HCT116 (cell line): ENCODE results near the gene PLCB1. TPM values are rescaled to one million over a fixed set of nuclear protein-coding genes. Genes with fewer than 3 reads are reported as not detected.

Experiments used
- ATAC-seq: fragments of 200-7000 bp; cut with Tn5 transposase; 2 replicates; pipeline ENCODE4 v1.9.1; 2020; ENCODE audit warnings: mild to moderate bottlenecking, moderate library complexity
- BruUV-seq: library from RNA; stranded (reverse); fragments of 400-500 nt; replicated peaks from 2 replicates; lab custom pipeline; 2021; lab: Mats Ljungman, UMichigan
- CTCF ChIA-PET: fragments of 300-600 bp; sonication (Branson Sonifier 250); formaldehyde crosslinking; loops from one replicate; lab custom pipeline; 2021; ENCODE audit warnings: antibody characterized with exemption; lab: Charles Lee
- POLR2A ChIA-PET: fragments of 300-600, 350-600 bp; sonication (Branson Sonifier 250); formaldehyde crosslinking; loops from one replicate; lab custom pipeline; 2021; ENCODE audit warnings: antibody characterized with exemption; lab: Charles Lee
- RAD21 ChIA-PET, 2 experiments: fragments of 300-600 bp; sonication (Branson Sonifier 250); formaldehyde crosslinking; loops; one replicate each; lab custom pipeline; 2023; ENCODE audit warnings: low total read pairs in 2 of 2; ENCODE audit not compliant: uncharacterized antibody in 2 of 2, unreplicated experiment in 2 of 2, low non-redundant PET in 1 of 2; lab: Charles Lee
- DNase-seq: peaks from one replicate; pipeline ENCODE4 v3.0.0-alpha.2; 2010; ENCODE audit warnings: low read depth, low spot score
- H2AFZ ChIP-seq: fragments of 200-600 bp; shearing (Covaris generic), sonication (generic); 2 replicates; pipeline ENCODE4 v1.6.1; 2017; ENCODE audit warnings: low read depth, mixed run types, mixed read lengths, antibody characterized with exemption, low read length; ENCODE audit not compliant: poor library complexity, severe bottlenecking
- H3K27ac ChIP-seq: 2 replicates; pipeline ENCODE4 v1.5.1; 2012; ENCODE audit warnings: low read depth, low read length
- H3K27me3 ChIP-seq: fragments of 200-600 bp; sonication (generic); 2 replicates; pipeline ENCODE4 v1.6.1; 2016; ENCODE audit warnings: mixed run types, low read length, mixed read lengths; ENCODE audit not compliant: insufficient read depth
- H3K36me3 ChIP-seq, 2 experiments: fragments of 200-500 bp in 1 of 2; fragments of 200-600 bp in 1 of 2; sonication (Bioruptor generic) in 1 of 2; sonication (generic) in 1 of 2; 2 replicates each; pipeline versions ENCODE4 v1.5.1 to v1.6.1; 2014 to 2016; ENCODE audit warnings: low read length in 2 of 2, inconsistent platforms in 1 of 2, mixed read lengths in 1 of 2, mixed run types in 1 of 2; ENCODE audit not compliant: insufficient read depth in 2 of 2, control insufficient read depth in 1 of 2
- H3K4me1 ChIP-seq, 2 experiments: fragments of 200-600 bp in 1 of 2; sonication (generic) in 1 of 2; 2 replicates each; pipeline versions ENCODE4 v1.5.1 to v1.6.1; 2012 to 2017; ENCODE audit warnings: low read length in 2 of 2, inconsistent platforms in 1 of 2, mild to moderate bottlenecking in 1 of 2, mixed read lengths in 1 of 2, mixed run types in 1 of 2, moderate library complexity in 1 of 2; ENCODE audit not compliant: insufficient read depth in 2 of 2, control insufficient read depth in 1 of 2
- H3K4me2 ChIP-seq: fragments of 200-600 bp; sonication (generic); 2 replicates; pipeline ENCODE4 v1.6.1; 2017; ENCODE audit warnings: mixed run types, low read length, mixed read lengths
- H3K4me3 ChIP-seq, 2 experiments: fragments of 200-600 bp in 1 of 2; sonication (generic) in 1 of 2; replicated peaks in 1 of 2; 2 replicates each; pipeline ENCODE4 v1.5.1; 2011 to 2016; ENCODE audit warnings: low read length in 2 of 2, control low read depth in 1 of 2, low read depth in 1 of 2, mild to moderate bottlenecking in 1 of 2, mixed read lengths in 1 of 2, mixed run types in 1 of 2
- H3K79me2 ChIP-seq: fragments of 200-600 bp; sonication (generic); 2 replicates; pipeline ENCODE4 v1.6.1; 2017; ENCODE audit warnings: mild to moderate bottlenecking, mixed run types, low read length, moderate library complexity, mixed read lengths; ENCODE audit not compliant: insufficient read depth
- H3K9ac ChIP-seq: fragments of 200-600 bp; sonication (generic); 2 replicates; pipeline ENCODE4 v1.6.1; 2016; ENCODE audit warnings: low read length, mixed read lengths
- H3K9me2 ChIP-seq: fragments of 200-600 bp; sonication (generic), shearing (Covaris generic); 2 replicates; pipeline ENCODE4 v1.6.1; 2017; ENCODE audit warnings: mixed run types, mild to moderate bottlenecking, moderate library complexity; ENCODE audit not compliant: insufficient read depth
- H3K9me3 ChIP-seq, 2 experiments: fragments of 200-500 bp in 1 of 2; fragments of 200-600 bp in 1 of 2; sonication (Bioruptor generic) in 1 of 2; sonication (generic) in 1 of 2; 2 replicates each; pipeline ENCODE4 v1.6.1; 2014 to 2017; ENCODE audit warnings: low read length in 2 of 2, mixed read lengths in 2 of 2, inconsistent platforms in 1 of 2, low read depth in 1 of 2, mild to moderate bottlenecking in 1 of 2, mixed run types in 1 of 2, moderate library complexity in 1 of 2; ENCODE audit not compliant: control insufficient read depth in 1 of 2, insufficient read depth in 1 of 2
- H4K20me1 ChIP-seq: fragments of 200-600 bp; sonication (generic), shearing (Covaris generic); 2 replicates; pipeline ENCODE4 v1.6.1; 2017; ENCODE audit warnings: mixed run types, mild to moderate bottlenecking, moderate library complexity; ENCODE audit not compliant: insufficient read depth
- CBX3 ChIP-seq: IDR thresholded peaks from 2 replicates; pipeline ENCODE4 v1.6.1; 2012; ENCODE audit warnings: low read depth
- CEBPB ChIP-seq: IDR thresholded peaks from 2 replicates; pipeline ENCODE4 v1.6.1; 2012; ENCODE audit warnings: low read depth
- EGR1 ChIP-seq: IDR thresholded peaks from 2 replicates; pipeline ENCODE4 v1.6.1; 2012; ENCODE audit warnings: low read depth
- ELF1 ChIP-seq: IDR thresholded peaks from 2 replicates; pipeline ENCODE4 v1.6.1; 2012; ENCODE audit warnings: low read depth, borderline replicate concordance
- EZH2 ChIP-seq: fragments of 200-600 bp; sonication (generic); IDR thresholded peaks from 2 replicates; pipeline ENCODE4 v1.6.1; 2017; ENCODE audit warnings: antibody characterized with exemption, mixed run types
- FOSL1 ChIP-seq: IDR thresholded peaks from 2 replicates; pipeline ENCODE4 v1.6.1; 2012; ENCODE audit warnings: low read depth
- JUND ChIP-seq: IDR thresholded peaks from 2 replicates; pipeline ENCODE4 v1.6.1; 2012
- POLR2A ChIP-seq: IDR thresholded peaks from 2 replicates; pipeline ENCODE4 v1.7.0; 2011; ENCODE audit warnings: borderline replicate concordance; ENCODE audit not compliant: insufficient read depth, insufficient read length; ENCODE audit errors: extremely low read depth
- POLR2AphosphoS5 ChIP-seq: IDR thresholded peaks from 2 replicates; pipeline ENCODE4 v1.6.1; 2011; ENCODE audit warnings: mild to moderate bottlenecking, low read depth, low read length, moderate library complexity
- SP1 ChIP-seq: IDR thresholded peaks from 2 replicates; pipeline ENCODE4 v1.6.1; 2012; ENCODE audit warnings: low read depth
- YY1 ChIP-seq: IDR thresholded peaks from 2 replicates; pipeline ENCODE4 v1.6.1; 2011; ENCODE audit warnings: low read length, low read depth, moderate library complexity, mild to moderate bottlenecking; ENCODE audit not compliant: insufficient replicate concordance; ENCODE audit errors: extremely low read depth
- ZFX ChIP-seq: fragments of 450-650 bp; IDR thresholded peaks from 2 replicates; pipeline ENCODE4 v1.6.1; 2017
- ZNF274 ChIP-seq: fragments of 200-500 bp; sonication (Bioruptor generic); IDR thresholded peaks from 2 replicates; pipeline ENCODE4 v1.6.1; 2014; ENCODE audit warnings: mild to moderate bottlenecking, low read depth, low read length, inconsistent platforms
- intact Hi-C: fragments of 100-400 bp; cut with micrococcal nuclease; formaldehyde crosslinking; loops from 2 replicates; pipeline ENCODE4 v1.10.0; 2022
- total RNA-seq: library from RNA; stranded (reverse); gene quantifications from one replicate; pipeline ENCODE4 v1.2.1, GENCODE V29; 2021; ENCODE audit not compliant: unreplicated experiment
- TF ChIP-seq, protein P1 (sequence below), 3 experiments: fragments of 200-600 bp in 1 of 3; sonication (generic) in 1 of 3; IDR thresholded peaks in 2 of 3; conservative IDR thresholded peaks in 1 of 3; 2 replicates each; pipeline ENCODE4 v1.5.1; 2012 to 2017; ENCODE audit warnings: low read depth in 2 of 3, low read length in 2 of 3, antibody characterized with exemption in 1 of 3, borderline replicate concordance in 1 of 3, control low read depth in 1 of 3, mild to moderate bottlenecking in 1 of 3, mixed read lengths in 1 of 3, mixed run types in 1 of 3, moderate library complexity in 1 of 3; ENCODE audit not compliant: insufficient read depth in 1 of 3

Gene PLCB1
- total RNA-seq, 1 experiment from 2014 or later = 15.8 TPM

DNA sequence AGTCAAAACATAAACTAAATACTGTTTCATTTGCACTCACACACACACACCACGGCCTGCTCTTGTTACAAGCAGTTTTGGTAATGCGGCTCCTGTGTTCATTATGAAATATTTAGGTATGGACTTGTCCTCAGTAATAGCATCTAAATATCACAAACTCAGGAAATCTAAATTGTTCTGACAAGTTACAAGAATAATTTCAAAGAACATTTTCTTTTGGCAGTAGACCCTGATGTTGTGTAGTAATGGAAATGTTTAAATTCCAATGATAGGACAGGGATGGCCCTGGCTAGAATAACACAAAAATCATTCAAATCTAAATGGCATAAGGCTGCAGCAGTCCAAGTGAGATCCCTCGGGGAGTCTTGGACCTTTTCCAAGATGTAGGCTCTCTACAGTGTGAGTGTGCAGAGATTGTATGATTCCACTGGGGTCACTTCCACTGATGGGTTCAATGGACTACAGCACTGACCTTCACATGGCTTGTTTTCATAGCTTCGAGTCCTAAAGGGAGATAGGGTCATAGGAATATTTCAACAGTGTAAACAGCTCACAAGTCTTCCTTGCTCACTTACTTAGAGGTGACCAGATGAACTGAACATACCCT lies 726.2 kb downstream of the PLCB1 start:
- CTCF ChIA-PET = interaction anchor here (0.7 kb wide), 1 partner anchor 453 kb away, joined by 3 read pairs; no protein-coding TSS in a partner anchor
- POLR2A ChIA-PET = no interaction called here
- Histone ChIP-seq H2AFZ (no peak overlapping the region), H3K4me1 (no peaks in the 10 kb centered on the region), H3K27ac (no peak overlapping the region), H3K9me2 (no peaks in the 10 kb centered on the region), H3K9ac (no peak overlapping the region), H3K9me3 (no peaks in the 10 kb centered on the region), H3K36me3 (no peaks in the 10 kb centered on the region), H3K4me3 (no peak overlapping the region), H3K4me2 (no peak overlapping the region)
- DNase-seq = no peak
- RAD21 ChIA-PET = no interaction called here
- intact Hi-C loops = loop anchor here (10.0 kb wide), 1 partner anchor 537 kb away; no protein-coding TSS in a partner anchor
- TF ChIP-seq CBX3 (no peak), POLR2A (no peak), EZH2 (no peak), FOSL1 (no peak), ZNF274 (no peak), POLR2AphosphoS5 (no peak), ZFX (no peak), ELF1 (no peak), SP1 (no peak), CEBPB (no peak), YY1 (no peak), EGR1 (no peak), JUND (no peak)
- TF ChIP-seq, protein P1, sequence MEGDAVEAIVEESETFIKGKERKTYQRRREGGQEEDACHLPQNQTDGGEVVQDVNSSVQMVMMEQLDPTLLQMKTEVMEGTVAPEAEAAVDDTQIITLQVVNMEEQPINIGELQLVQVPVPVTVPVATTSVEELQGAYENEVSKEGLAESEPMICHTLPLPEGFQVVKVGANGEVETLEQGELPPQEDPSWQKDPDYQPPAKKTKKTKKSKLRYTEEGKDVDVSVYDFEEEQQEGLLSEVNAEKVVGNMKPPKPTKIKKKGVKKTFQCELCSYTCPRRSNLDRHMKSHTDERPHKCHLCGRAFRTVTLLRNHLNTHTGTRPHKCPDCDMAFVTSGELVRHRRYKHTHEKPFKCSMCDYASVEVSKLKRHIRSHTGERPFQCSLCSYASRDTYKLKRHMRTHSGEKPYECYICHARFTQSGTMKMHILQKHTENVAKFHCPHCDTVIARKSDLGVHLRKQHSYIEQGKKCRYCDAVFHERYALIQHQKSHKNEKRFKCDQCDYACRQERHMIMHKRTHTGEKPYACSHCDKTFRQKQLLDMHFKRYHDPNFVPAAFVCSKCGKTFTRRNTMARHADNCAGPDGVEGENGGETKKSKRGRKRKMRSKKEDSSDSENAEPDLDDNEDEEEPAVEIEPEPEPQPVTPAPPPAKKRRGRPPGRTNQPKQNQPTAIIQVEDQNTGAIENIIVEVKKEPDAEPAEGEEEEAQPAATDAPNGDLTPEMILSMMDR (IDR thresholded peaks at IDR 0.05 in 2 of 3, conservative IDR thresholded peaks at IDR 0.05 in 1 of 3; ENCODE audit: borderline replicate concordance in 1 of 3, insufficient read depth in 1 of 3, low read depth in 2 of 3, low read length in 2 of 3) = no peak
- TF ChIP-seq, all 23 proteins: peak for 0
- Histone ChIP-seq H3K79me2 (no peaks in the 10 kb centered on the region), H4K20me1 (no peaks in the 10 kb centered on the region), H3K27me3 (no peaks in the 10 kb centered on the region)
- BruUV-seq = no TSS peak
- no peak for ATAC-seq
